Measurements from ENCODE around the gene FOCAD.

FOCAD gene

GRCh38 chr9:20698782-20699181, 14.7 kb downstream of the FOCAD start:
- Histone ChIP-seq H3K79me2 (ENCODE audit: insufficient read depth, low read length) (no peaks in the 10 kb centered on the region), H2AFZ (ENCODE audit: low read length) (no peak overlapping the region), H4K20me1 (ENCODE audit: insufficient read depth, low read length) (no peaks in the 10 kb centered on the region), H3K4me1 (ENCODE audit: insufficient read depth, low read length, severe bottlenecking) (no peaks in the 10 kb centered on the region), H3K9me3 (ENCODE audit: low read length) (no peaks in the 10 kb centered on the region), H3K27me3 (ENCODE audit: insufficient read depth, low read length) (0 out of 2 replicates have a peak, but pooled peaks cover 5% of the 10 kb centered on the region), H3K9me2 (ENCODE audit: low read depth, low read length) (no peaks in the 10 kb centered on the region), H3K36me3 (ENCODE audit: insufficient read depth, low read length) (no peaks in the 10 kb centered on the region), H3F3A (ENCODE audit: insufficient read depth, low read length) (no peaks in the 10 kb centered on the region), H3K4me2 (ENCODE audit: low read length) (no peak overlapping the region), H3K4me3 (ENCODE audit: low read depth, low read length, poor library complexity, severe bottlenecking) (no peak overlapping the region), H3K27ac (ENCODE audit: low read depth, low read length, poor library complexity, severe bottlenecking) (no peak overlapping the region), H3K9ac (ENCODE audit: low read length) (no peak overlapping the region)
- no peak for TF ChIP-seq CTCF (IDR thresholded peaks at IDR 0.05; ENCODE audit: low read length)
- no peak for TF ChIP-seq EZH2 (IDR thresholded peaks at IDR 0.05; ENCODE audit: borderline replicate concordance, low read length)

- H3K9ac ChIP-seq (ENCODE audit: low read length), result no peak overlapping the region
- H4K20me1 ChIP-seq (ENCODE audit: insufficient read depth, low read length), result no peaks in the 10 kb centered on the region
- H3K4me2 ChIP-seq (ENCODE audit: low read length), result no peak overlapping the region
- H3K9me3 ChIP-seq (ENCODE audit: low read length), result no peaks in the 10 kb centered on the region
- no peaks in the 10 kb centered on the region for H3F3A ChIP-seq (ENCODE audit: insufficient read depth, low read length)
- no peaks in the 10 kb centered on the region for H3K36me3 ChIP-seq (ENCODE audit: insufficient read depth, low read length)
- 0 out of 2 replicates have a peak, but pooled peaks cover 5% of the 10 kb centered on the region for H3K27me3 ChIP-seq (ENCODE audit: insufficient read depth, low read length)
- H2AFZ ChIP-seq (ENCODE audit: low read length), result no peak overlapping the region
- H3K4me3 ChIP-seq (ENCODE audit: low read depth, low read length, poor library complexity, severe bottlenecking), result no peak overlapping the region
- no peaks in the 10 kb centered on the region for H3K4me1 ChIP-seq (ENCODE audit: insufficient read depth, low read length, severe bottlenecking)
- H3K9me2 ChIP-seq (ENCODE audit: low read depth, low read length), result no peaks in the 10 kb centered on the region
- TF ChIP-seq EZH2 (IDR thresholded peaks at IDR 0.05; ENCODE audit: borderline replicate concordance, low read length), result no peak
- TF ChIP-seq CTCF (IDR thresholded peaks at IDR 0.05; ENCODE audit: low read length), result no peak
- no peak overlapping the region for H3K27ac ChIP-seq (ENCODE audit: low read depth, low read length, poor library complexity, severe bottlenecking)
- H3K79me2 ChIP-seq (ENCODE audit: insufficient read depth, low read length), result no peaks in the 10 kb centered on the region
Observed at GRCh38 chr9:20701060-20701459, 17.0 kb downstream of the FOCAD start.

GRCh38 chr9:20702570-20702969, 18.5 kb downstream of the FOCAD start:
- H3K27me3 ChIP-seq (ENCODE audit: insufficient read depth, low read length), result 0 out of 2 replicates have a peak, but pooled peaks cover 5% of the 10 kb centered on the region
- no peak overlapping the region for H3K9ac ChIP-seq (ENCODE audit: low read length)
- no peaks in the 10 kb centered on the region for H3K9me2 ChIP-seq (ENCODE audit: low read depth, low read length)
- no peaks in the 10 kb centered on the region for H4K20me1 ChIP-seq (ENCODE audit: insufficient read depth, low read length)
- H3K79me2 ChIP-seq (ENCODE audit: insufficient read depth, low read length), result no peaks in the 10 kb centered on the region
- no peak overlapping the region for H3K4me3 ChIP-seq (ENCODE audit: low read depth, low read length, poor library complexity, severe bottlenecking)
- no peak overlapping the region for H2AFZ ChIP-seq (ENCODE audit: low read length)
- H3F3A ChIP-seq (ENCODE audit: insufficient read depth, low read length), result no peaks in the 10 kb centered on the region
- no peaks in the 10 kb centered on the region for H3K4me1 ChIP-seq (ENCODE audit: insufficient read depth, low read length, severe bottlenecking)
- H3K36me3 ChIP-seq (ENCODE audit: insufficient read depth, low read length), result no peaks in the 10 kb centered on the region
- H3K27ac ChIP-seq (ENCODE audit: low read depth, low read length, poor library complexity, severe bottlenecking), result no peak overlapping the region
- H3K4me2 ChIP-seq (ENCODE audit: low read length), result no peak overlapping the region
- TF ChIP-seq EZH2 (IDR thresholded peaks at IDR 0.05; ENCODE audit: borderline replicate concordance, low read length) (no peak), CTCF (IDR thresholded peaks at IDR 0.05; ENCODE audit: low read length) (no peak)
- H3K9me3 ChIP-seq (ENCODE audit: low read length), result no peaks in the 10 kb centered on the region
